ENCODE results near the gene SETD1B. TPM values are rescaled to one million over a fixed set of nuclear protein-coding genes. Genes with fewer than 3 reads are reported as not detected.

The SETD1B gene
- polyA plus RNA-seq, 1 experiment: 1.1 TPM

DNA sequence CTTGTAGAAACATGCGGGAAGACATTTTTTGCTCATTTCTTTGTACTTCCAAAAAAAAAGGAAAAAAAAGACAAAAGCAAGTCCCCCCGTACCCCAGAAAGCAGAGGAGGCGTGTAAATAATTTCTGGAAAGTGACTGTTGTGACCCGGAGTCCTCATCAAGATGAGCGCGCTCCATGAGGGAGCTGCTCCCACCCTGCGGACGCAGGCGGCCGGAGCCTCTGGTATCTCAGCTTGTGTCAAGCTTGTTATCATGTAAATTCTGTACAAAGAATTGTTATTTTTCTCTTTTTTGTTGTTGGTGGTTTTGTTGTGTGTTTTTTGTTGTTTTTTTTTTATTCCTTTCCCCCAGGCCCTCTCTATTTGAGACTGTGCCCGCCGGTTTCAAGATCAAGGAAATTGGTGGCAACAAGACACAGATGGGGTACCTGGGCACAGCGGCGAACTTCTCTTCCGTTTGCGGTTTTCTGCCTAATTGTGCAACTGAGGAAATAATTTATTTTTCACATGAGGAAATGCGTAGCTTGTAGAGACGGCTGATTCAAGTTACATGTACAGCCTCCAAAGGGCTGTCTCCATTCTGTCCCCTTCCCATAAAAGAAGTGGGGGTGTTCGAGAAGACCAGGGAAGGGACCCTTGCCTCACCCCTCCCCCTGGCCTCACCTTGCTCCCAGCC lies 27.9 kb downstream of the SETD1B start:
- H3K4me3 ChIP-seq (ENCODE audit: low read depth, low read length): no peak overlapping the region
- CTCF ChIA-PET: no interaction called here
- DNase-seq (ENCODE audit: low read depth, low spot score): no peak
- no peaks in the 10 kb centered on the region; the same call in 1 of the 2 replicates for H3K9me3 ChIP-seq (ENCODE audit: control insufficient read depth, insufficient read depth, low read length)
- POLR2A ChIA-PET: no interaction called here
- no peaks in the 10 kb centered on the region for H3K27me3 ChIP-seq (ENCODE audit: control insufficient read depth, insufficient read depth, low read length)
- no peak overlapping the region for H3K27ac ChIP-seq (ENCODE audit: low read depth, low read length)
- TF ChIP-seq, protein P1, sequence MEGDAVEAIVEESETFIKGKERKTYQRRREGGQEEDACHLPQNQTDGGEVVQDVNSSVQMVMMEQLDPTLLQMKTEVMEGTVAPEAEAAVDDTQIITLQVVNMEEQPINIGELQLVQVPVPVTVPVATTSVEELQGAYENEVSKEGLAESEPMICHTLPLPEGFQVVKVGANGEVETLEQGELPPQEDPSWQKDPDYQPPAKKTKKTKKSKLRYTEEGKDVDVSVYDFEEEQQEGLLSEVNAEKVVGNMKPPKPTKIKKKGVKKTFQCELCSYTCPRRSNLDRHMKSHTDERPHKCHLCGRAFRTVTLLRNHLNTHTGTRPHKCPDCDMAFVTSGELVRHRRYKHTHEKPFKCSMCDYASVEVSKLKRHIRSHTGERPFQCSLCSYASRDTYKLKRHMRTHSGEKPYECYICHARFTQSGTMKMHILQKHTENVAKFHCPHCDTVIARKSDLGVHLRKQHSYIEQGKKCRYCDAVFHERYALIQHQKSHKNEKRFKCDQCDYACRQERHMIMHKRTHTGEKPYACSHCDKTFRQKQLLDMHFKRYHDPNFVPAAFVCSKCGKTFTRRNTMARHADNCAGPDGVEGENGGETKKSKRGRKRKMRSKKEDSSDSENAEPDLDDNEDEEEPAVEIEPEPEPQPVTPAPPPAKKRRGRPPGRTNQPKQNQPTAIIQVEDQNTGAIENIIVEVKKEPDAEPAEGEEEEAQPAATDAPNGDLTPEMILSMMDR (IDR thresholded peaks at IDR 0.05; ENCODE audit: low read depth, low read length): no peak

DNA sequence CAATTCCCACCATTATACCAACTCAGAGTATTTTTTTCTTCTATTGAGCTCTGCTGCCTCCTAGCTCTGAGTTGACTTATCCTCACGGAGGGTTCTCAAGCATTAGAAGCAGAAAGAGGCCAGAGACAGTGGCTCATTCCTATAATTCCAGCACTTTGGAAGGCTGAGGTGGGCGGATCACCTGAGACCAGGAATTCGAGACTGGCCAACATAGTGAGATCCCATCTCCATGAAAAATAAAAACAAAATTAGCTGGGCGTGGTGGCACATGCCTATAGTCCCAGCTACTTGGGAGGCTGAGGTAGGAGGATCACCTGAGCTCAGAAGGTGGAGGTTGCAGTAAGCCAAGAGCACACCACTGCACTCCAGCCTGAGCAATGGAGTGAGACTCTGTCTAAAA lies 33.9 kb downstream of the SETD1B start:
- ChIA-PET POLR2A (interaction anchor here (0.7 kb wide), 1 partner anchor 11 kb away, joined by 8 read pairs; no protein-coding TSS in a partner anchor), CTCF (interaction anchor here (1.1 to 6.8 kb wide), 5 partner anchors 11 to 52 kb away, joined by 3 to 38 read pairs (median 6); partner anchors contain the start of gene RHOF)
- H3K27me3 ChIP-seq (ENCODE audit: control insufficient read depth, insufficient read depth, low read length): no peaks in the 10 kb centered on the region

DNA sequence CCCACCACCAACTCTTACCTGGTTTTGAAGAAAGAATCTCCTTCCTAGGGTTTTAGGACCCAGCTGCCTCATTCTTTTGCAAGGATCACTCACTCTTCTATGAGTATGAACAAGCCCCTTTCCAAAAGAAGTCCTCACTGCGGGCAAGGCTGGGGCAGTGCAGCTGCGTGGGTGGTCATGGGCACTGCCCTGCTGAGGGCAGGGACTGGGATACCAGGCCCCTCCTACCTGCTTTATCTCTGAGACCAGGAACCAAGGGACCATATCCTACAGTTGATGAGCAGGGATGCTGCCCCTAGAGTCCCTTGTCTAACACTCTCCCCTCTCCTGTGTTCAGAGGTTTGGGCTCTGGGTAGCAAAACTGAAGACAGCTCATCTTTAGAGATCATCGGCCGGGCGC lies 34.3 kb downstream of the SETD1B start:
- no peak for DNase-seq (ENCODE audit: low read depth, low spot score)
- ChIA-PET POLR2A (interaction anchor here (0.7 kb wide), 1 partner anchor 11 kb away, joined by 8 read pairs; no protein-coding TSS in a partner anchor), CTCF (interaction anchor here (1.1 to 6.8 kb wide), 5 partner anchors 24 to 51 kb away, joined by 3 to 38 read pairs (median 5); partner anchors contain the start of gene RHOF)

More for the DNA sequence above, 33.9 kb downstream of the SETD1B start:
- no peak for DNase-seq (ENCODE audit: low read depth, low spot score)
- no peak overlapping the region for H3K4me3 ChIP-seq (ENCODE audit: low read depth, low read length)
- H3K27ac ChIP-seq (ENCODE audit: low read depth, low read length): no peak overlapping the region
- peaks cover 4% of the 10 kb centered on the region; the same call in 1 of the 2 replicates for H3K9me3 ChIP-seq (ENCODE audit: control insufficient read depth, insufficient read depth, low read length)
- TF ChIP-seq, protein P1 (IDR thresholded peaks at IDR 0.05; ENCODE audit: low read depth, low read length): peak; percentile 23; the same call in 1 of the 2 replicates

DNA sequence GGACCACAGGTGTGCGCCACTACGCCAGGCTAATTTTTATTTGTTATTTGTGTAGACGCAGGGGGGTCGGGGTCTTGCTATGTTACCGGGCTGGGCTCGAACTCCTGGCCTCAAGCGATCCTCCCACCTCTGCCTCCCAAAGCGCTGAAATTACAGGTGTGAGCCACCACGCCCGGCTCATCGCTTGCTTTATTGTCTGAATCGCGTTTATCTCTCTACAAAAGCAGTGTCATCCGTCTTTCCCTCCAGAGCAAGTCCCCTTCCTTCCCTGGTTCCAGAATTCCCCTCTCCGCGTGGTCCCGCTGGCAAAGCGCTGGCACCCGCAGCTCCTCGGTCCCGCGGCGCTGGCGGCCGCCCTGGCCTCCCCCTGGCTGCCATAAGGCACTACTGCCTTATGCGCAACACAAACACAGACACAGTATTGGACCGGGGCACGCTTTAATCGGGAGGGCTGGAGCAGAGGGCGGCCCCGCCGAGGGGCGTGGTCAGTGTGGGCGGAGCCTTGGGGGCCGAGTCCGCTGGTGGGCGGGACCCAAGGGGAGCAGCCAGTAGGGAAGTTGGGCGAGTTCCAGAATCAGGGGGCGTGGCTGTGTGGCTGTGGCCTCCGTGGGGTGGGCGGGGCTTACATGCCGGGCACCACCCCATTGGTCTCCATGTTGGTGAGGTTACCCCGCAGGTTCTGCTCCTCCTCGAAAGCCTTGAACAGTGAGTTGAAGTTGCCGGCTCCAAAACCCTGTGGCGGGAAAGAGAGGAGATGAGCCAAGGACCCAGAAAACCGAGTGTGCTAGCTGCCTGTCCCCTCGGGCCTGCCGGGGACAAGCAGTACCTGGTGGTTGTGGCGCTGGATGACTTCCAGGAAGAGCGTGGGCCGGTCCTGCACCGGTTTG lies 35.5 kb downstream of the SETD1B start:
- no peaks in the 10 kb centered on the region for H3K27me3 ChIP-seq (ENCODE audit: control insufficient read depth, insufficient read depth, low read length)
- peak overlapping the region; percentile 75 for H3K4me3 ChIP-seq (ENCODE audit: low read depth, low read length)
- ChIA-PET CTCF (interaction anchor here (0.6 to 6.8 kb wide), 9 partner anchors 11 to 122 kb away, joined by 3 to 38 read pairs (median 5); partner anchors contain the start of gene RHOF), POLR2A (interaction anchor here (0.6 kb wide), 2 partner anchors 49 to 184 kb away, joined by 3 read pairs; no protein-coding TSS in a partner anchor)
- H3K9me3 ChIP-seq (ENCODE audit: control insufficient read depth, insufficient read depth, low read length): peaks cover 4% of the 10 kb centered on the region; the same call in 1 of the 2 replicates
- TF ChIP-seq, protein P1 (IDR thresholded peaks at IDR 0.05; ENCODE audit: low read depth, low read length): peak; percentile 57
- DNase-seq (ENCODE audit: low read depth, low spot score): peak; percentile 95
- no peak overlapping the region for H3K27ac ChIP-seq (ENCODE audit: low read depth, low read length)

More for the DNA sequence above, 34.3 kb downstream of the SETD1B start:
- H3K4me3 ChIP-seq (ENCODE audit: low read depth, low read length): no peak overlapping the region
- H3K27me3 ChIP-seq (ENCODE audit: control insufficient read depth, insufficient read depth, low read length): no peaks in the 10 kb centered on the region
- TF ChIP-seq, protein P1 (IDR thresholded peaks at IDR 0.05; ENCODE audit: low read depth, low read length): no peak
- peaks cover 4% of the 10 kb centered on the region; the same call in 1 of the 2 replicates for H3K9me3 ChIP-seq (ENCODE audit: control insufficient read depth, insufficient read depth, low read length)
- no peak overlapping the region for H3K27ac ChIP-seq (ENCODE audit: low read depth, low read length)
